ENCODE data around the gene SARDH.

GRCh38 chr9:133767625-133768024 lies 29.5 kb upstream of the SARDH start:
- TF ChIP-seq POLR2AphosphoS5 (IDR thresholded peaks at IDR 0.05; ENCODE audit: low read depth, low read length) (no peak), POLR2A (IDR thresholded peaks at IDR 0.05; ENCODE audit: low read depth, low read length) (no peak)
